HG03460 (cell line): ENCODE results near the gene CDH13.
"Not testable (repeated sequence)": the region's sequence is repeated elsewhere in the genome, so short reads cannot be mapped to it uniquely, and the experiment has no call there.

Experiments used
- ATAC-seq: cut with Tn5 transposase; IDR thresholded peaks from one replicate; pipeline ENCODE4 v1.9.1; 2021; ENCODE audit not compliant: unreplicated experiment

The CDH13 gene

GRCh38 chr16:82881516-82881915, 254.7 kb downstream of the CDH13 start:
- ATAC-seq = no peak

- no peak for ATAC-seq
These were observed 255.5 kb downstream of the CDH13 start for GRCh38 chr16:82882226-82882625.

- ATAC-seq = no peak
These were observed 256.4 kb downstream of the CDH13 start for GRCh38 chr16:82882982-82883835.

- no peak for ATAC-seq
These were observed 257.6 kb downstream of the CDH13 start for GRCh38 chr16:82884320-82884898.

- ATAC-seq = no peak
These were observed 259.4 kb downstream of the CDH13 start for GRCh38 chr16:82886146-82886545.

- no peak for ATAC-seq
These were observed 261.8 kb downstream of the CDH13 start for GRCh38 chr16:82888591-82889001.

- no peak for ATAC-seq
These were observed 264.7 kb downstream of the CDH13 start for GRCh38 chr16:82891424-82891823.

GRCh38 chr16:82891918-82892317, 265.1 kb downstream of the CDH13 start:
- ATAC-seq = no peak

GRCh38 chr16:82892324-82892723, 265.6 kb downstream of the CDH13 start:
- ATAC-seq = no peak

GRCh38 chr16:82895843-82896242, 269.1 kb downstream of the CDH13 start:
- no peak for ATAC-seq

- ATAC-seq = no peak
These were observed 272.2 kb downstream of the CDH13 start for GRCh38 chr16:82899006-82899405.

- ATAC-seq = no peak
These were observed 273.1 kb downstream of the CDH13 start for GRCh38 chr16:82899731-82900450.

- no peak for ATAC-seq
These were observed 273.8 kb downstream of the CDH13 start for GRCh38 chr16:82900559-82900958.

- ATAC-seq = no peak
These were observed 285.2 kb downstream of the CDH13 start for GRCh38 chr16:82911925-82912324.

- no peak for ATAC-seq
These were observed 288.5 kb downstream of the CDH13 start for GRCh38 chr16:82915139-82915824.

GRCh38 chr16:82917886-82918595, 291.3 kb downstream of the CDH13 start:
- no peak for ATAC-seq

- no peak for ATAC-seq
These were observed 297.5 kb downstream of the CDH13 start for GRCh38 chr16:82924075-82924854.

- no peak for ATAC-seq
These were observed 299.7 kb downstream of the CDH13 start for GRCh38 chr16:82926500-82926899.

- ATAC-seq = not testable (repeated sequence)
These were observed 307.2 kb downstream of the CDH13 start for GRCh38 chr16:82933933-82934332.

- ATAC-seq = no peak
These were observed 309.0 kb downstream of the CDH13 start for GRCh38 chr16:82935766-82936165.
